ENCODE data around the gene BIRC6.
"Not testable (repeated sequence)": the region's sequence is repeated elsewhere in the genome, so short reads cannot be mapped to it uniquely, and the experiment has no call there.

Gene BIRC6

GRCh38 chr2:32356681-32357317, at the start of gene BIRC6:
Gene BIRC6, plus strand, starts transcription at chr2:32357023. Its CDS starts 139 bp downstream, at chr2:32357162.
- DNase-seq, result peak; percentile 98

GRCh38 chr2:32310577-32310976, 46.2 kb upstream of the BIRC6 start:
- DNase-seq, result no peak

- DNase-seq, result no peak
These were observed 41.9 kb upstream of the BIRC6 start for GRCh38 chr2:32314886-32315285.

- DNase-seq, result not testable (repeated sequence)
These were observed 28.1 kb upstream of the BIRC6 start for GRCh38 chr2:32328679-32329078.

- not testable (repeated sequence) for DNase-seq
These were observed 27.4 kb upstream of the BIRC6 start for GRCh38 chr2:32329180-32329980.

- no peak for DNase-seq
These were observed 26.7 kb upstream of the BIRC6 start for GRCh38 chr2:32330136-32330535.

GRCh38 chr2:32342801-32343200, 14.0 kb upstream of the BIRC6 start:
- no peak for DNase-seq

GRCh38 chr2:32350797-32351196, 6.0 kb upstream of the BIRC6 start:
- not testable (repeated sequence) for DNase-seq

GRCh38 chr2:32355976-32356680, 695 bp upstream of the BIRC6 start:
- DNase-seq, result no peak

- peak; percentile 42 to 48 for DNase-seq
These were observed 691 bp downstream of the BIRC6 start for GRCh38 chr2:32357318-32358110.

- DNase-seq, result peak; percentile 17 to 25
These were observed 1.3 kb downstream of the BIRC6 start for GRCh38 chr2:32358111-32358482.

GRCh38 chr2:32360416-32360815, 3.6 kb downstream of the BIRC6 start:
- no peak for DNase-seq

GRCh38 chr2:32362997-32363396, 6.2 kb downstream of the BIRC6 start:
- not testable (repeated sequence) for DNase-seq

- no peak for DNase-seq
These were observed 6.8 kb downstream of the BIRC6 start for GRCh38 chr2:32363597-32363996.

GRCh38 chr2:32364290-32364689, 7.5 kb downstream of the BIRC6 start:
- not testable (repeated sequence) for DNase-seq

GRCh38 chr2:32365679-32366078, 8.9 kb downstream of the BIRC6 start:
- DNase-seq, result not testable (repeated sequence)

- no peak for DNase-seq
These were observed 9.8 kb downstream of the BIRC6 start for GRCh38 chr2:32366595-32366994.

GRCh38 chr2:32369222-32369621, 12.4 kb downstream of the BIRC6 start:
- no peak for DNase-seq

- not testable (repeated sequence) for DNase-seq
These were observed 14.1 kb downstream of the BIRC6 start for GRCh38 chr2:32370942-32371341.

GRCh38 chr2:32372519-32373182, 15.8 kb downstream of the BIRC6 start:
- DNase-seq, result no peak

- no peak for DNase-seq
These were observed 18.5 kb downstream of the BIRC6 start for GRCh38 chr2:32375228-32375892.

GRCh38 chr2:32376756-32377155, 19.9 kb downstream of the BIRC6 start:
- no peak for DNase-seq
